Left lung (tissue), 10 donors: ENCODE measurements around the gene FAM135A. TPM values are rescaled to one million over a fixed set of nuclear protein-coding genes. Genes with fewer than 3 reads are reported as not detected.

Experiments used
- ATAC-seq: fragments of 200-7000 bp; cut with Tn5 transposase; one replicate; pipeline ENCODE4 v1.9.1; 2020; ENCODE audit warnings: moderate library complexity
- DNase-seq, 4 donors: peaks; one replicate each; pipeline ENCODE4 v3.0.0-alpha.2; 2013 to 2020
- H3K27ac ChIP-seq, 2 donors: fragments of 200-600 bp; sonication (generic) in 1 of 2; one replicate each; pipeline versions ENCODE4 v1.5.0 to v1.8.0; 2020 to 2021
- H3K27me3 ChIP-seq, 2 donors: fragments of 200-600 bp; sonication (generic) in 1 of 2; one replicate each; pipeline versions ENCODE4 v1.5.0 to v1.8.0; 2020 to 2021
- H3K36me3 ChIP-seq, 2 donors: fragments of 200-600 bp; sonication (generic) in 1 of 2; one replicate each; pipeline versions ENCODE4 v1.5.0 to v1.8.0; 2020 to 2021
- H3K4me1 ChIP-seq, 2 donors: fragments of 200-600 bp; one replicate each; pipeline ENCODE4 v1.8.0; 2021
- H3K4me3 ChIP-seq, 2 donors: fragments of 200-600 bp; sonication (generic) in 1 of 2; one replicate each; pipeline versions ENCODE4 v1.5.0 to v1.8.0; 2020 to 2021; ENCODE audit warnings: mild to moderate bottlenecking in 1 of 2
- H3K9me3 ChIP-seq, 2 donors: fragments of 200-600 bp; sonication (generic) in 1 of 2; one replicate each; pipeline versions ENCODE4 v1.5.0 to v1.8.0; 2020 to 2021
- intact Hi-C, 2 donors: fragments of 100-400 bp; cut with DNase I; formaldehyde crosslinking; loops; one replicate each; pipeline versions ENCODE4 v1.11.2 to v1.14.2; 2022
- polyA plus RNA-seq, 6 donors: library from polyadenylated mRNA; unstranded; fragments of 120-200 nt; gene quantifications; one replicate each; pipeline ENCODE4 v1.2.1, GENCODE V29; 2013; ENCODE audit not compliant: insufficient read length in 6 of 6
- total RNA-seq, 2 donors: library from RNA; stranded (reverse); fragmentation: NEBNext Ultra II Directional; extraction: Animal tissue kit (Norgen Biotek cat#: 25700); gene quantifications; one replicate each; pipeline ENCODE4 v1.2.1, GENCODE V29; 2021
- TF ChIP-seq, protein P1 (sequence below), 2 donors: fragments of 200-600 bp; sonication (generic) in 1 of 2; IDR thresholded peaks; one replicate each; pipeline versions ENCODE4 v1.5.0 to v1.8.0; 2021; ENCODE audit warnings: antibody characterized with exemption in 2 of 2
- donor health status: DM: no; HTN: yes; CAD: no.
- donor health status: DM: no; HTN: no; CAD: no.

Gene FAM135A
- total and polyA plus RNA-seq, 8 donors = 21.9 to 28.8 (median 25.8) TPM

DNA sequence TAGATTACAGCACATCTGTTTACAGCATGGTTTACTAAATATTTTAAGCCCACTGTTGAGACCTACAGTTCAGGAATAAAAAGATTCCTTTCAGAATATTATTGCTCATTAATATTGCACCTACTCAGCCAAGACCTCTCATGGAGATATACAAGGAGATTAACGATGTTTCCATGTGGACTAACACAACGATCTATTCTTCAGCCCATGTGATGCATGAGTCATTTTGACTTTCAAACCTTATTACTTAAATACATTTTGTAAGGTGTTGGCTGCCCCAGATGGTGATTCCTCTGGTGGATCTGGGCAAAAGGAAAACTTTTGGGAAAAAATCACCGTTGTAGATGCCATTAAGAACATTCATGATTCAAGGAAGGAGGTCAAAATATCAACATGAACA lies 105.4 kb downstream of the FAM135A start:
- H3K4me1 ChIP-seq = no peaks in the 10 kb centered on the region

GRCh38 chr6:70520575-70520974 lies 107.3 kb downstream of the FAM135A start:
- intact Hi-C loops = no loop called here
- peak in 1 of 4 donors; percentile 7 for DNase-seq
- no peaks in the 10 kb centered on the region for H3K36me3 ChIP-seq
- TF ChIP-seq, protein P1, sequence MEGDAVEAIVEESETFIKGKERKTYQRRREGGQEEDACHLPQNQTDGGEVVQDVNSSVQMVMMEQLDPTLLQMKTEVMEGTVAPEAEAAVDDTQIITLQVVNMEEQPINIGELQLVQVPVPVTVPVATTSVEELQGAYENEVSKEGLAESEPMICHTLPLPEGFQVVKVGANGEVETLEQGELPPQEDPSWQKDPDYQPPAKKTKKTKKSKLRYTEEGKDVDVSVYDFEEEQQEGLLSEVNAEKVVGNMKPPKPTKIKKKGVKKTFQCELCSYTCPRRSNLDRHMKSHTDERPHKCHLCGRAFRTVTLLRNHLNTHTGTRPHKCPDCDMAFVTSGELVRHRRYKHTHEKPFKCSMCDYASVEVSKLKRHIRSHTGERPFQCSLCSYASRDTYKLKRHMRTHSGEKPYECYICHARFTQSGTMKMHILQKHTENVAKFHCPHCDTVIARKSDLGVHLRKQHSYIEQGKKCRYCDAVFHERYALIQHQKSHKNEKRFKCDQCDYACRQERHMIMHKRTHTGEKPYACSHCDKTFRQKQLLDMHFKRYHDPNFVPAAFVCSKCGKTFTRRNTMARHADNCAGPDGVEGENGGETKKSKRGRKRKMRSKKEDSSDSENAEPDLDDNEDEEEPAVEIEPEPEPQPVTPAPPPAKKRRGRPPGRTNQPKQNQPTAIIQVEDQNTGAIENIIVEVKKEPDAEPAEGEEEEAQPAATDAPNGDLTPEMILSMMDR (IDR thresholded peaks at IDR 0.05) = no peak
- H3K9me3 ChIP-seq = no peaks in the 10 kb centered on the region
- no peaks in the 10 kb centered on the region for H3K27me3 ChIP-seq
- no peaks in the 10 kb centered on the region for H3K4me1 ChIP-seq
- H3K27ac ChIP-seq = no peak overlapping the region
- no peak overlapping the region for H3K4me3 ChIP-seq
- ATAC-seq = no peak

More for the DNA sequence above, 105.4 kb downstream of the FAM135A start:
- Histone ChIP-seq H3K4me3 (no peak overlapping the region), H3K9me3 (no peaks in the 10 kb centered on the region), H3K27me3 (no peaks in the 10 kb centered on the region), H3K27ac (no peak overlapping the region), H3K36me3 (peaks cover 0 to 6% of the 10 kb centered on the region in 2 donors)
- no peak for DNase-seq
- TF ChIP-seq, protein P1 (IDR thresholded peaks at IDR 0.05) = no peak
- intact Hi-C loops = no loop called here
- ATAC-seq = no peak

- ATAC-seq (no peak), DNase-seq (no peak)
- no peaks in the 10 kb centered on the region for H3K9me3 ChIP-seq
- H3K4me3 ChIP-seq = no peak overlapping the region
- no peak overlapping the region for H3K27ac ChIP-seq
- intact Hi-C loops = no loop called here
- TF ChIP-seq, protein P1 (IDR thresholded peaks at IDR 0.05) = no peak
- no peaks in the 10 kb centered on the region for H3K36me3 ChIP-seq
- no peaks in the 10 kb centered on the region for H3K27me3 ChIP-seq
- H3K4me1 ChIP-seq = no peaks in the 10 kb centered on the region
Observed at GRCh38 chr6:70524721-70525286, 111.5 kb downstream of the FAM135A start.

DNA sequence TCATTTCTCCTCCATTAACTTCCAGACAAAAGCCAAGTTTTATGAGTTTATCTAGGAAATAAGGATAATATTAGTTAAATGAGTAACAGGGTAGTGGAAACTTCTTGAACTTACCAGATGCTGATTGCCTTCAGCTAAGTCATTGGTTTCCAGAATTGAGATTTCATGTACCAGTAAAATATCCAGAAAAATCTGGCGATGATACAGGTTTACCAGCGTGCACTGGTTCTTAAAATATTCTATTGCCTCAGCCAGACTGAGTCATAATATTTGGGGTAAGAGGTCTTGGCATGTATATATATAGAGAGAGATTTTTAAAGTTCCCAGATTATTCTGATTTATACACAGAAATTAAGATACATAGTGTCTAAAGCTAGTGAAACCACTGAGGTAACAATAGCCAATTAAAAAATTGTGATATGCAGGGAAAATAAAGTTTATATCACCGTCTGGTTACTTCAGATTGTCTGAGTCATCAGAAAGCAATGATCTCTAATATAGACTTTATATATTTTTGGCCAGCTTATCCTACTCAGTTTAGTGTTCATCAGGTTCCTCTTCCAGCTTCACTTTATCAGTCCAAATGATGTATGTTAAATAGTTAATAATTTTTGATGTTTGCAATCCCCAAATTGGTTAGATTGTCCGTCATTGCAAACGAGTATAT lies 113.9 kb downstream of the FAM135A start:
- intact Hi-C loops = no loop called here
- Histone ChIP-seq H3K27me3 (no peaks in the 10 kb centered on the region), H3K4me3 (no peak overlapping the region), H3K36me3 (peaks cover 0 to 4% of the 10 kb centered on the region in 2 donors), H3K9me3 (no peaks in the 10 kb centered on the region), H3K4me1 (no peaks in the 10 kb centered on the region), H3K27ac (no peak overlapping the region)
- ATAC-seq = no peak
- TF ChIP-seq, protein P1 (IDR thresholded peaks at IDR 0.05) = no peak
- DNase-seq = no peak

DNA sequence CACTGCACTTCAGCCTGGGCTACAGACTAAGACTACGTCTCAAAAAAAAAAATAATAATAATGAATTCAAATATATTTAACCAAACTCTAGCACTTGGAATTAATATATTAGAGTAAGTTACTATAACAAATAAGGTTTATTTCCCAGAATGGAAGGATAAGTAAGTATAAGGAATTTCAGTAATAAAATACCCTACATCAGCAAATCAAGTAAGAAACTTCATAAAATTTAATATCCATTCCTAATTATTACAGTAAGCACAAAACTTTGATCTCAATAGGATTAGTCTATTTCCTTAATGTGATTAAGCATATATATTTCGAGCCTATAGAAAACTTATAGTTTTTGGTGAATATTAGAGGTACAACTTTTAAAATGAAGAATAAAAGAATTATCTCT lies 116.7 kb downstream of the FAM135A start:
- DNase-seq = no peak
- no peaks in the 10 kb centered on the region for H3K9me3 ChIP-seq
- H3K27me3 ChIP-seq = no peaks in the 10 kb centered on the region
- H3K36me3 ChIP-seq = peaks cover 0 to 19% of the 10 kb centered on the region in 2 donors
- H3K4me1 ChIP-seq = no peaks in the 10 kb centered on the region
- TF ChIP-seq, protein P1 (IDR thresholded peaks at IDR 0.05) = no peak
- no peak overlapping the region for H3K4me3 ChIP-seq
- H3K27ac ChIP-seq = no peak overlapping the region
- no peak for ATAC-seq
- intact Hi-C loops = no loop called here
